ENCODE results near the gene LYPD6. TPM values are rescaled to one million over a fixed set of nuclear protein-coding genes. Genes with fewer than 3 reads are reported as not detected.

Gene LYPD6
- total RNA-seq, 1 donor from 2014 or later, result not detected

DNA sequence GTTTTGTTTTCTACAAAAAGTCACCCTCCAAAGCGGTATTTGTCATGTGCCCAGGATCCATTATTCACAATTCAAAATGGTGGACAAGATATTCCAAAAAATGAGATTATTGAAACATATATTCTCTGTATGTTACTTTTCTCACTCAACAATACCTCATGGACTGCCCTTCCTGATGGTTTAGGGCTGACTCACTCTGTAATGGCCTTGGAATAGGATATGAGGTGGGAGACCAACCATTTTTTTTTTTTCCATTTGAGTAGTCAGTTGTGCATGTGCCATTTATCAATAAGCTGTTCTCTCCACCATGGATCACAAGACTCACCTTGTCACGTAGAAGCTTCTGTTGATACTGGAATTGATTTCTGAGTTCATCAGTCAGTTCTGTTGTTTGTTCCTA lies 64.5 kb downstream of the LYPD6 start:
- DNase-seq (no peak), ATAC-seq (ENCODE audit: low read depth) (no peak)
- no peaks in the 10 kb centered on the region for H3K27me3 Mint-ChIP-seq
- TF ChIP-seq, protein P1, sequence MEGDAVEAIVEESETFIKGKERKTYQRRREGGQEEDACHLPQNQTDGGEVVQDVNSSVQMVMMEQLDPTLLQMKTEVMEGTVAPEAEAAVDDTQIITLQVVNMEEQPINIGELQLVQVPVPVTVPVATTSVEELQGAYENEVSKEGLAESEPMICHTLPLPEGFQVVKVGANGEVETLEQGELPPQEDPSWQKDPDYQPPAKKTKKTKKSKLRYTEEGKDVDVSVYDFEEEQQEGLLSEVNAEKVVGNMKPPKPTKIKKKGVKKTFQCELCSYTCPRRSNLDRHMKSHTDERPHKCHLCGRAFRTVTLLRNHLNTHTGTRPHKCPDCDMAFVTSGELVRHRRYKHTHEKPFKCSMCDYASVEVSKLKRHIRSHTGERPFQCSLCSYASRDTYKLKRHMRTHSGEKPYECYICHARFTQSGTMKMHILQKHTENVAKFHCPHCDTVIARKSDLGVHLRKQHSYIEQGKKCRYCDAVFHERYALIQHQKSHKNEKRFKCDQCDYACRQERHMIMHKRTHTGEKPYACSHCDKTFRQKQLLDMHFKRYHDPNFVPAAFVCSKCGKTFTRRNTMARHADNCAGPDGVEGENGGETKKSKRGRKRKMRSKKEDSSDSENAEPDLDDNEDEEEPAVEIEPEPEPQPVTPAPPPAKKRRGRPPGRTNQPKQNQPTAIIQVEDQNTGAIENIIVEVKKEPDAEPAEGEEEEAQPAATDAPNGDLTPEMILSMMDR (IDR thresholded peaks at IDR 0.05), result no peak
- no peaks in the 10 kb centered on the region for H3K36me3 Mint-ChIP-seq (ENCODE audit: low read depth)
- H3K4me3 Mint-ChIP-seq, result no peak overlapping the region
- H3K4me1 Mint-ChIP-seq, result no peaks in the 10 kb centered on the region
- POLR2A ChIA-PET, result no interaction called here
- H3K27ac Mint-ChIP-seq, result no peak overlapping the region
- intact Hi-C loops (cut with micrococcal nuclease), result no loop called here
- no peaks in the 10 kb centered on the region for H3K9me3 Mint-ChIP-seq
- CTCF ChIA-PET, result no interaction called here

DNA sequence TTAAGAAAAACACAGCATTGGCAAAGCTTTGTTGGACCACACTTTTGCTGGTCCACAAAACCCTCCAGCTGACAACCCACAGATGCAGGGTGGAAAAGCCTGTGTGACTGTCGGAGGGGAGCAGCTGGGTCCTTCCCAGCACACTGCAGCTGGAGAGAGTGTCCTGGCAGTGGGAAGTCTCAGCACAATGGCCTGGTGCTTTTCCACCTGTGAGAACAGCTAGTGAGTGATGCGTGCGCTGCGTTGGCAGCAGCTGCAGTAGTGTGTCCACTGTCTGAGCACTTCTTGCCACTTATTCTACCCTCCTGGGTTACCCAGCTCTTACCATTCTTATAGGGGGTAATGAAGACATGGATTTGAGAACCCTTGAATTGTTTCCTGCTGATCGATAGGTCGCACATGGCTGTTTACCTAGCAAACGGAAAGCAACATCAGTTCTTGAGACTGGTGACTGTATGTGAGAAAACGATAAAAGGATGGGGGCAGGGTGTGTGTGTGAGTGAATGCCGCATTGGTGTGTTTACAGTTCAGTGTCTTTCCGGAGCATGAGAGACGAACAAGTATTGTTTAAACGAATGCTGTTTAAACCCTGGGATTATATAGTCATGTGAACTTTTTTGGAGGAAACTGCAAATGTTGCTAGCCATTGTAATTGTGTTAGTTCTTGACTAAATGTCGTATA lies 69.7 kb downstream of the LYPD6 start:
- H3K9me3 Mint-ChIP-seq, result peaks cover 2% of the 10 kb centered on the region
- CTCF ChIA-PET, result no interaction called here

DNA sequence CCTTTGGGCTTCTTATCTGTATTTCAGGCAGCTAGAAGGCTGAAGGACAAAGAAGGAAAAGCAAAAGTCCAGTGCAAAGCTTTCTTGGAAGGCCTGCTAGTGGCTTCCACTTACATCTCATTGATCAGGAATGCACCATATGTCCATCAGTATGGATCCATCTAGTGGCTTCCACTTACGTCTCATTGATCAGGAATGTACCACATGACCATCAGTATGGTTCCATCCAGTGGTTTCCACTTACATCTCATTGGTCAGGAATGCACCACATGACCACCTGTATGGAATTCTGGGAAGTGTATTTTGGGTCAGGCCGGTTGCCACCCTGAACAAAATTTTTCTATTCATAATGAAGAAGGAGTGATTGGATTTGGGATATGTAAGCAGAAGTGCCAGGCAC lies 70.6 kb downstream of the LYPD6 start:
- peaks cover 2% of the 10 kb centered on the region for H3K9me3 Mint-ChIP-seq
- ATAC-seq (ENCODE audit: low read depth), result no peak
- H3K27ac Mint-ChIP-seq, result no peak overlapping the region
- intact Hi-C loops (cut with micrococcal nuclease), result no loop called here
- H3K4me1 Mint-ChIP-seq, result no peaks in the 10 kb centered on the region
- TF ChIP-seq, protein P1 (IDR thresholded peaks at IDR 0.05), result no peak
- POLR2A ChIA-PET, result no interaction called here
- no peaks in the 10 kb centered on the region for H3K27me3 Mint-ChIP-seq
- DNase-seq, result no peak
- no peak overlapping the region for H3K4me3 Mint-ChIP-seq
- no peaks in the 10 kb centered on the region for H3K36me3 Mint-ChIP-seq (ENCODE audit: low read depth)
- CTCF ChIA-PET, result no interaction called here

More for the DNA sequence above, 69.7 kb downstream of the LYPD6 start:
- no peaks in the 10 kb centered on the region for H3K4me1 Mint-ChIP-seq
- intact Hi-C loops (cut with micrococcal nuclease), result no loop called here
- DNase-seq (no peak), ATAC-seq (ENCODE audit: low read depth) (no peak)
- TF ChIP-seq, protein P1 (IDR thresholded peaks at IDR 0.05), result no peak
- no peaks in the 10 kb centered on the region for H3K36me3 Mint-ChIP-seq (ENCODE audit: low read depth)
- POLR2A ChIA-PET, result no interaction called here
- no peaks in the 10 kb centered on the region for H3K27me3 Mint-ChIP-seq
- no peak overlapping the region for H3K27ac Mint-ChIP-seq
- no peak overlapping the region for H3K4me3 Mint-ChIP-seq

DNA sequence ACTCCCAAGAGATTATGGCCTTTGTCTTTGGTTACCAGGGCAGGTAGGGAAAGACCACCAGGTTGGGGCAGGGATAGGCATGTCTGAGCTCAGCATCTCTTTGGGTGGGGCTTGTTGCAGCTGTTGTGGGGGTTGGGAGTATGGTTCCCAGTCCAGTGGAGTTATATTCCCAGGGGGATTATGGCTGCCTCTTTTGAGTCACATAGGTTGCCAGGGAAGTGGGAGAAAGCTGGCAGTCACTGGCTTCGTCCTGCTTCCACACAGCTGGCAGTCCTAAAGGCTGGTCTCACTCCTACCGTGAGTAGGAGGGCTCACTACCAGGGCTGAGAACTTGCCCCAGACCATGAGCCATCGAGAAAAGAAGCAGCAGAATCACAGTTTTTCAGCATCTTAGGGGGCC lies 79.1 kb downstream of the LYPD6 start:
- no peak overlapping the region for H3K27ac Mint-ChIP-seq
- intact Hi-C loops (cut with micrococcal nuclease), result no loop called here
- POLR2A ChIA-PET, result no interaction called here
- CTCF ChIA-PET, result no interaction called here
- ATAC-seq (ENCODE audit: low read depth), result no peak
- H3K36me3 Mint-ChIP-seq (ENCODE audit: low read depth), result no peaks in the 10 kb centered on the region
- no peaks in the 10 kb centered on the region for H3K4me1 Mint-ChIP-seq
- no peak for DNase-seq
- TF ChIP-seq, protein P1 (IDR thresholded peaks at IDR 0.05), result no peak
- H3K9me3 Mint-ChIP-seq, result no peaks in the 10 kb centered on the region
- H3K27me3 Mint-ChIP-seq, result peaks cover 2% of the 10 kb centered on the region
- H3K4me3 Mint-ChIP-seq, result no peak overlapping the region

DNA sequence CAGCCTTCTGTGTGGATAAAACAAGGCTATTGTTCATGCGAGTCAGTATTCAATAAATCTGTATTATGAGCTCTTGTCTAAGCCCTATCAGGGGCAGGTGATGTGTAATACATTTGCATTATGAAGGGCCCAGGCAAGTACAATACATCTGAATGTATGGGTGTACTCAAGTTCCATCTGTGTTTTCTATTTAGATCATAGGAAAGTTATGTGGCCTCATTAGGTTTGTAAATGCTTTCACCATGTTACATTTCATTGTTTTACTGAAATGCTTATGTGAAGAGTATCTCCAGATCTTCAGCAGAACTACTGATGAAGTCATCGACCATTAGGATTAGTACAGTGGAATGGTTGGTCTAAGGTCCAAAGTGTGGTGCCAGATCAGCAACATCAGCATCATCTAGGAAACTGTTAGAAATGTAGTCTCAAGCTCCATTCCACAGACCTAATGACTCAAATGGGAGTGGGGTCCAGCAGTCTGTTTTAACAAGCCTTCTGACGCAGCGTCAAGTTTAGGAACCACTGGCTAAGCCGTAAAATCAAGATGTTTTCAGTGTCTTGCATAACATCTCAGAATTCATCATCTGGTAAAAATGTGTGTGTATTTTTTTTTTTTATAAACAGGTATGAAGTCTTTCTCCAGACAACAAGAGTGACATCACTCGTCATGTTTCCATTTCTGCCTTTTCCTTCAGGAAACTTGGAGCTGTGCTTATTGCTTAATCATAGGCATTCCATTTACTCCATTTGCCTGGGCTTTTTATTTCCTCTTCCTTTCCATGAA lies 80.5 kb downstream of the LYPD6 start:
- intact Hi-C loops (cut with micrococcal nuclease), result no loop called here
- Mint-ChIP-seq H3K4me3 (no peak overlapping the region), H3K4me1 (no peaks in the 10 kb centered on the region), H3K27ac (no peak overlapping the region), H3K36me3 (ENCODE audit: low read depth) (no peaks in the 10 kb centered on the region), H3K27me3 (peaks cover 2% of the 10 kb centered on the region), H3K9me3 (no peaks in the 10 kb centered on the region)
- DNase-seq, result no peak
- no peak for ATAC-seq (ENCODE audit: low read depth)
- TF ChIP-seq, protein P1 (IDR thresholded peaks at IDR 0.05), result no peak
- POLR2A ChIA-PET, result no interaction called here
- CTCF ChIA-PET, result no interaction called here

Data from activated B cell treated with CpG ODN at 0.5 μM for 24 hours (primary cell).